GM19099 (cell line): ENCODE data around the gene LINC00305.

Experiments
- POLR2A ChIP-seq: IDR thresholded peaks from 3 replicates; pipeline ENCODE4 v1.6.1; 2011; ENCODE audit warnings: low read depth; ENCODE audit not compliant: insufficient read length; ENCODE audit errors: extremely low read depth

Gene LINC00305

GRCh38 chr18:64094210-64094609 lies 54.7 kb downstream of the LINC00305 start:
- no peak for TF ChIP-seq POLR2A

DNA sequence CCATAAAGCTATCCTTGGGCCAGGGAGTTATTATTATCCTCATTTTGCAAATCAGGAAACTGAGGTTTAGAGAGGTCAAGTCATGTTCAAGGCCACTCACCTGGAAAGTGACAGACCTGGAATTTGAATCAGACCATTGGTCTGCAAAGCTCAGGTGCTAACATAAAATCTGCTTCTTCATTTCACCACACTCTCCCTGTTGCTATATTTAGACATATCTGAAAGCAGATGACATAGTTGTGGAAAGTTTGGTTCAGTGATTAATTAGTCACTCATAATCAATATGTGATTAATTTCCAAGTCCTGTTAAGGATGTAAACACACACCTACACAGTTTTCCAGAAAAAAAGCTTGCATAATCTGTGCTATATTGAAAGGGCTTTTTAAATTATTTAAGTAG lies 57.4 kb downstream of the LINC00305 start:
- no peak for TF ChIP-seq POLR2A

GRCh38 chr18:64090876-64091275 lies 58.0 kb downstream of the LINC00305 start:
- no peak for TF ChIP-seq POLR2A

DNA sequence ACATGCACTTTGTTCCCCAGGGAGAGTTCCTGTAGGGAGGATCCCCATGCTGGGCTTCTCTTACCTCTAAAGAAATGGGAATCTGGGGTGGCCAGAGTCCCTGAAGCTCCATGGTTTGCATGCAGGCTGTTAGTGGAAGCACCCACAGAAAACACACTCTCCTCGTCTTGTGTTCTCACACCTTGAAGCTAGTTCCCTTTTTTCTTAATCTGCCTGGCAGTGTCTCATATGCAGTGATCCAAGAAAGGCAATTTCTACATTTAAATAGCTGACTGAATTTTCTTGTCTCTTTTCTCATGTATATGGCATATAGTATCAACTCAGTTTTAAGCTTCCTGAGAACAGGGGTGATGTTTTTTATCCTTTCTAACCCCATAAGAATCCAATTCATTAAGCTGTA lies 65.0 kb downstream of the LINC00305 start:
- no peak for TF ChIP-seq POLR2A

GRCh38 chr18:64082513-64082912 lies 66.4 kb downstream of the LINC00305 start:
- TF ChIP-seq POLR2A, result no peak

GRCh38 chr18:64082054-64082453 lies 66.8 kb downstream of the LINC00305 start:
- TF ChIP-seq POLR2A, result no peak

DNA sequence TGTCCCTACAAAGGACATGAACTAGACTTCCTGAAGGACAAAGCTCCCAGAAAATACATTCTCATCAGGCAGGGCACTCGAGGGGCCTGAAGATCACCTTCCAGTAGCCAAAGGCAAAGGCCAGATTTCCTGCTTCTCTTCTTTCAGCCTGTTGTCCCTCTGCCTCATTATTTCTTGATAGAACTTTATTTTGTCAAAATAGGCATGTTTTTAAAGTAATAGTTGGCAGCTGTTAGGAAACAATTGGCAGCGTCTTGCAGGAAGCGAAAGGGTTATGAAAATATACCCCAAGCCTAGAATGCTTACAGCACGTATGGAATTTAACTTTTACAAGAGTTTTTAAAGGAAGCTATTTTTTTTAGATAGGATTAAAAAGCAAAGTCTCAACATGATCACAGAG lies 74.9 kb downstream of the LINC00305 start:
- TF ChIP-seq POLR2A, result no peak

DNA sequence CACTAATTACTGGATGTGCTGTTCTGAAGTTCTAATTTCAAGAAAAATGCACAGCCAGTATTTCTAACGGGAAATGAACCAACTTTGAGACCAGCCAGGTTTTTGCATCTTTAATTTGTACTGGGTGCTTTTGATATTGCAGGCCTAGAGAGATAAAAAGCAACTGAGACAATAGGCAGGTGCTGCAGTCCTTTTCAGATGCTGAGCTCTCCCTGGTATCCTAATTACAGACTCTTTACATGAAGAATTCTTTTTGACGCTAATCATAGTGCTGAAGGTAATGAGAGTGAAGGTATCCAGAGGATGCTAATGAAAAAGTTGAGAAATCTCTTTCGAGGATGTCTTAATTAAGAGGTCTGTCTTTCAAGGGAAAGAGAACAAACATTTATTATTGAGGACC lies 93.9 kb downstream of the LINC00305 start:
- no peak for TF ChIP-seq POLR2A

- TF ChIP-seq POLR2A, result no peak
Observed at GRCh38 chr18:64053246-64053645, 95.6 kb downstream of the LINC00305 start.

- no peak for TF ChIP-seq POLR2A
Observed at GRCh38 chr18:64052772-64053171, 96.1 kb downstream of the LINC00305 start.

GRCh38 chr18:64044616-64045015 lies 104.3 kb downstream of the LINC00305 start:
- TF ChIP-seq POLR2A, result no peak

DNA sequence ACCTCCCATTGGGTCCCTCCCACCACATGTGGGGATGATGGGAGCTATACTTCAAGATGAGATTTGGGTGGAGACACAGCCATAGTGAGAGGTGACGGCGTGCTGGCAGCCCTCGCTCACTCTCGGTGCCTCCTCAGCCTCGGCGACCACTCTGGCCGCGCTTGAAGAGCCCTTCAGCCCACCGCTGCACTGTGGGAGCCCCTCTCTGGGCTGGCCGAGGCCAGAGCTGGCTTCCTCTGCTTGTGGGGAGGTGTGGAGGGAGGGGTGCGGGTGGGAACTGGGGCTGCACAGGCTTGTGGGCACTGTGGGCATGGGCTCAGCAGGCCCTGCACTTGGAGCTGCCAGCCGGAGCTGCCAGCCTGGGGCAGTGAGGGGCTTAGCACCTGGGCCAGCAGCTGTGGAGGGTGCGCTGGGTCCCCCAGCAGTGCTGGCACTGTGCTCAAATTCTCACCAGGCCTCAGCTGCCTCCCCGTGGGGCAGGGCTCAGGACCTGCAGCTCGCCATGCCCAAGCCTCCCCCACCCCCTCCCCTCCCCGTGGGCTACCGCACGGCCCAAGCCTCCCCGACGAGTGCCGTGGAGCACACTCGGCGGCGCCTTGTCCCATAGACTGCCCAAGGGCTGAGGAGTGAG lies 106.0 kb downstream of the LINC00305 start:
- no peak for TF ChIP-seq POLR2A

DNA sequence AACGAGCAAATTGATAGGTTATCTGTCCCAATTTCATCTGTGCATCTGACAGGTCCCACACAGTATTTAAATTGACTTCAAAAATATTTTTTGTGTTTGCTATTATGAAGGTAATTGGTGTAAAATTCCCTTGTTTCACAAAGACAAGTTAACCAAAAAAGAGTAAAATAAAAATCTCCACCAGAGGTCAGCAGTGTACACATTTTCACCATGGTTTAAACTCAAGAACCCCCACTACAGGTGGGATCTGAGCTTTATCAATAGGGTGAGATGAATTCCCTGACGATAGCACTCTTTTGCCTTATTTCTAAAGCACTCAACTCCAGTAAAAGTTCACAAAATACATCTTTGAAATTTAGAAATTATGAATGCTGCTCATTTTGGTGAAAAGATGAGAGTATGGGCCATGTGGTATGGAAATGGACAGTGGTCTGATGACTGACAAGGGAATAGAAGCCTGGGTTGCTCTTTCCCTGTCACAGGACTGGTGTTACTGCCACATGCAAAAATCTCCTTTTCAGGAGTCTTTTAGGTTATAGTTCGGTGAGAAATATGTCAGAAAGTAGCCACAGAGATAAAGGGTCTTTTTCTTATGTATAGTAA lies 111.0 kb downstream of the LINC00305 start:
- no peak for TF ChIP-seq POLR2A

- no peak for TF ChIP-seq POLR2A
Observed at GRCh38 chr18:64032312-64032711, 116.6 kb downstream of the LINC00305 start.

DNA sequence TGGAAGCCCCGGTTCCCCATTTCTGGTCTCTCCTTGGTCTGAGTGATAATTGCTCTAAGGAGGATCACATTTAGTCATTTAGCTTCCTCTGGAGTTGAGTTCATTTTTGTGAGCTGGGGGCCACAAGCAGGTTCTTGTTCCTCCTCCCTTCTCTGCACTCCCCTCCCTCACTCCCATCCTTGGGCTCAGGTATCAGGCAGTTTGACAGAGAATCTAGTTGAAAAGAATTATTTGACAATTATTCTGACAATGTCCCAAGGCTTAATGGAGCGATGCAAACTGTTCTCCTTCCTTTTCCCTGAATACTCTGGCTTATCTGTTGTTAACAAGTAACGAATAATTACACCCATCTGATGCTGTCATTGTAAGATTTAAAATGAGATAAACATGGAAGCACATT lies 117.5 kb downstream of the LINC00305 start:
- TF ChIP-seq POLR2A, result no peak
